GM18520 (cell line): ENCODE results near the gene ADGB.
"Not testable (repeated sequence)": the region's sequence is repeated elsewhere in the genome, so short reads cannot be mapped to it uniquely, and the experiment has no call there.

ENCODE experiments used
- ATAC-seq: cut with Tn5 transposase; IDR thresholded peaks from one replicate; pipeline ENCODE4 v1.9.1; 2021; ENCODE audit not compliant: unreplicated experiment

The ADGB gene

GRCh38 chr6:146598772-146599405, at the start of gene ADGB:
Gene ADGB, plus strand, starts transcription at chr6:146598972. Its CDS starts 69 bp downstream, at chr6:146599041.
- ATAC-seq: no peak

DNA sequence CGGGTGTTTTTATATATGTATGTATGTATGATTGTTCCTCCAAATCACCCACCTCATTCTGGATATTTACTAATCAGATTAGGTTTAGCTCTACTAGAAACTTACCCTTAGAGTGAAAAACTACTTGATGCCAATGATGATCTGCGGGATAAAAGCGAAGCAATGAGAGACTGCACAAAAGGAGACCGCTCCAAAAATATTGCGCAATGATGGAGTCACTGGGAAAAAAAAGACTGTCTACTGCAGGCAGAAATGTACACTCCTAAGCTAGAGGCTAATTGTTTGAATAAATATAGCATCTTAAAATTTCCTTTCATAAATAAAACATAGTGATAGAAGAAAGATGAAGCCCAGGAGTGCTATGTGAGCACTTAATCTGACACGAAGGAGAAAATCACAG, 47.9 kb upstream of the ADGB start:
- no peak for ATAC-seq

GRCh38 chr6:146551545-146551944, 47.2 kb upstream of the ADGB start:
- ATAC-seq: peak; percentile 72

DNA sequence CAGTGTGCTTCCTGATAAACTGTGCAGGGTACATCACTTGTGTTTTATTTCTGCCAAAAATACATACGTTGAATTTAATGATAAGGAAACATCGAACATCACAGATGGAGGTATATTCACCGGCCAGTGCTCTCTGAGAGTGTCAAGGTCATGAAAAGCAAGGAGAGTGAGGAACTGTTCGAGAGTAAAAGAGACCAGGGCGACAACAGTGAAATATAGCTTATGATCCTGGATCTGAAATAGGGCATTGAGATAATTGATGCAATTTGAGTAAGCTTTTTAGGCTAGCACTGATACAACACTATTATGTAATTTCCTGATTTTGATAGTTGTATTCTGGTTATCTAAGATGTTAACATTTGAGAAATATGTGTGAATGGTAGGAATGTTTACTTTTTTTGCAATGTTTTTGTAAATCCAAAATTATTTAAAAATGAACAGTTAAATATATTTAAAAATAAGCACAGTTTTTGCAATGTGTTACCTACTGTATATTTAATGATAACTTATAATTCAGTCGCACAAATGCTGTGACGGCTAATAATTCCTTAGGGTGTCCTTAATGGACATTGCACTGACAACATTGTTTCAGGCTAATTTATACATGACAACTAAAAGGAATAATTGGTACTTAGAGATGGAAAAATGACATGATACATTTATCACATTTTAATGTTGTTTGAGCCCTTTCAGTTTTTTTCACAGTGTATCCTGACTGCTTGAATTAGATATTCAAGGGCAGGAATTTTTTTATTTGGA, 45.2 kb upstream of the ADGB start:
- no peak for ATAC-seq

- ATAC-seq: no peak
These were observed 38.2 kb upstream of the ADGB start for GRCh38 chr6:146560607-146561006.

GRCh38 chr6:146566661-146567060, 32.1 kb upstream of the ADGB start:
- not testable (repeated sequence) for ATAC-seq

GRCh38 chr6:146568619-146569018, 30.2 kb upstream of the ADGB start:
- ATAC-seq: not testable (repeated sequence)

DNA sequence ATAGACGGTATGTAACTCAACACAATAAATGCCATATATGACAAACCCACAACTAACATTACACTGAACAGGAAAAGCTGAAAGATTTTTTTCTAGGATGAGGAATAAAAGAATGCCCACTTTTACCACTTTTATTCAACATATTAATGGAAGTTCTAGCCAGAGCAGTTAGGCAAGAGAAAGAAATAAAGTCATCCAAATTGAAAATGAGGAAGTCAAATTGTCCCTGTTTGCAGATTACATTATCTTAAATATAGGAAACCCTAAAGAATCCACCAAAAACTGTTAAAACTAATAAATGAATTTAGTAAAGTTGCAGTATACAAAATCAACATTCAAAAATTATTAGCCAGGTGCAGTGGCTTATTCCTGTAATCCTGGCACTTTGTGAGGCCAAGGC, 24.6 kb upstream of the ADGB start:
- no peak for ATAC-seq

DNA sequence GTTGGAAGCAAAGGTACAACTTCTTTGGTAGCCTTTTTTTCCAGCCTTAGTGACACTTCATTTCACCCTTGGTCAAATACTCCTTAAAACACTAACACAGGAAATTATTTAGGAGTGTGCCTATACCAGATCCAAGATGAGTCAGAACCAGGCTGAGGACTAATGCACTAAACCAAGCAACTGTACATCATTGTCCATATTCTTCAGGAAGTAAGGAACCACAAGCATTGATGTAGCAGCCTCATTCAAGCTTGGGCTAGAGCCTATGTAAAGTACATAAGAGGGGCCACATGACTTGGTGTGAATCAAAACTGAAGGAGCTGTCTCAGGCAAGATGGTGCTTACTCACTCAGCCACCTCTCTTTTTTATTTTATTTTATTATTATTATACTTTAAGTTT, 20.7 kb upstream of the ADGB start:
- no peak for ATAC-seq

GRCh38 chr6:146581968-146582367, 16.8 kb upstream of the ADGB start:
- ATAC-seq: no peak

DNA sequence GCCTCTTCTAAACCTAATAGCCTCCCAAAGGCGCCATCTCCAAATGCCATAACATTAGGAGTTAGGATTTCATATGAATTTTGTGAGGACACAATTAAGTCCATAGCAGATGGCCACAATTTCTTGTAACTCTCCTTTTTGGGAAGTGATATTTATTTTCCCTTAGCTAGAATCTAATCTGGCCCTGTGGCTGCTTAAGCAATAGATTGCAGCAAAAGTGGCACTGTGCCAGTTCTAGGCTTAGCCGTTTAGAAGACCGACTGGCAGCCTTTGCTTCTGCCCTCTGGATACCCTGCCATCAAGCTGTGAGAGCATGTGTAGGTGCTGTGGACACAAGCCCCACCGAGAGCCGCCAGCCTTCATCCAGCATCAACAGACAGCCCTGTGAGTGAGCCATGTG, 15.9 kb upstream of the ADGB start:
- ATAC-seq: no peak

- no peak for ATAC-seq
These were observed 14.8 kb upstream of the ADGB start for GRCh38 chr6:146583966-146584365.

DNA sequence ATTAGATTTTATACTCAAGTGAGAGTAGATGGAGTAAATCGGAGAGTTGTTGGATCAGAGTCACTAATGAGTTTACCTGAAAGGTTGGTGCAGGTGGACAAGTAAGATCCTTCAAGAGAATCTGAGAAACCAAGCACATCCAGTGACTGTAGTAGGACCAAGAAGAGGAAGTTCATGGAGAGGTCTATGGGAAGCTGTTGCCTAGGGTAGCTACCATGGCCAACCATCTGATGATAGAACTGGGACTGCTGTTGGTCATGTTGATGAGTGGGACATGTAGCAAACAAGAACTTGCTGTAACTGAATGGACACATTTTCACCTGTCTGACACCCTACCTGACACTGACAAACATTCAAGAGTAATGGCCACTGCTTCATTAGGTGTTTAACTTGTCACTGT, 11.3 kb upstream of the ADGB start:
- ATAC-seq: no peak

GRCh38 chr6:146590492-146590891, 8.3 kb upstream of the ADGB start:
- ATAC-seq: no peak

GRCh38 chr6:146592451-146592850, 6.3 kb upstream of the ADGB start:
- ATAC-seq: no peak

- ATAC-seq: no peak
These were observed 4.8 kb upstream of the ADGB start for GRCh38 chr6:146593986-146594385.

DNA sequence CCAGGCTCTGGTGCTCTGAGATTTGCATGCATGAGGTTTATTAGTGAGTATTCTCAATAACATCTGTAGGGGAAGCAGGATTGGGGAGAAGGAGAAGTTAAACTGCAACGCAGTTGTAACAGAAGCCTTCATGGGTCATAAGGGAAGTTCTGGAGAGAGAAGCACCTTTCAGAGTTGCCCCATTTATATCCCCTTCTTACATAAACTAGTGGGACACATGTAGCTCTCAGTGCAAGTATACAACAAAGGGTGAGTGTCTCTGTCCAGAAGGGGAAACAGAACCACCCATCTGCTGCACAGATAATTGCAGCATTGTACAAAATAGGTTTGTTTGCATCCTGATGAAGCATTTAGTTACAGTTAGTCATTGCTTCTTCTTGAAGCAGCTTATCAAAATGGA, 4.3 kb upstream of the ADGB start:
- no peak for ATAC-seq

GRCh38 chr6:146595972-146596731, 2.6 kb upstream of the ADGB start:
- ATAC-seq: no peak

- no peak for ATAC-seq
These were observed 2.6 kb downstream of the ADGB start for GRCh38 chr6:146601352-146601751.

GRCh38 chr6:146602526-146602925, 3.8 kb downstream of the ADGB start:
- no peak for ATAC-seq

DNA sequence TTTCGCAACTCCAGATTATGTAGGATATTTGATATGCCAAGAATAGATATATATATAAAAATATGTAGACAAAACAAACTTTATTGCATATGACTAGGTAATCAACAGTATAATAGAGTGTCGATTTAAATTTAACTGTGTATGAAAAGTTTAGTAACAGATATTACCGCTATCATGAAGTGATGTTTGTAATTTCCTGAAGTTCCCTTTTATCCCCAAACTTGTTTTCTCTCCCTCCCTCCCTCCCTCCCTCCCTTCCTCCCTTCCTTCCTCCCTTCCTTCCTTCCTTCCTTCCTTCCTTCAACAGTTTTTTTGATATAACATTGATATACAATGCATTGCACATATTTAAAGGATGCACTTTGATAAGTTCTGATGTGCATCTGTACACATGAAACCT, 15.2 kb downstream of the ADGB start:
- no peak for ATAC-seq

GRCh38 chr6:146620655-146621054, 21.9 kb downstream of the ADGB start:
- ATAC-seq: no peak
